Mesendoderm (in vitro differentiated cells): ENCODE measurements around the gene PCDH17.

ENCODE experiments used
- DNase-seq: peaks from one replicate; pipeline ENCODE4 v3.0.0; 2013
- H2AK5ac ChIP-seq: 2 replicates; pipeline ENCODE4 v1.6.1; 2013; ENCODE audit warnings: low read length, inconsistent platforms
- H2BK120ac ChIP-seq: 2 replicates; pipeline ENCODE4 v1.6.1; 2013; ENCODE audit warnings: low read depth, mild to moderate bottlenecking, low read length, moderate library complexity, mixed read lengths
- H2BK15ac ChIP-seq: replicated peaks from 2 replicates; pipeline ENCODE4 v1.6.1; 2013; ENCODE audit warnings: low read depth, mild to moderate bottlenecking, moderate library complexity
- H2BK5ac ChIP-seq: 2 replicates; pipeline ENCODE4 v1.6.1; 2013; ENCODE audit warnings: low read length, inconsistent platforms
- H3K18ac ChIP-seq: 2 replicates; pipeline ENCODE4 v1.6.1; 2013; ENCODE audit warnings: mild to moderate bottlenecking, low read length, mixed read lengths
- H3K23ac ChIP-seq: one replicate; pipeline ENCODE4 v1.6.1; 2013; ENCODE audit warnings: low read length
- H3K27ac ChIP-seq: 2 replicates; pipeline ENCODE4 v1.5.1; 2013; ENCODE audit warnings: low read depth, mild to moderate bottlenecking, inconsistent platforms, low read length, moderate library complexity
- H3K27me3 ChIP-seq: 2 replicates; pipeline ENCODE4 v1.6.1; 2013; ENCODE audit warnings: low read length, control low read depth, mild to moderate bottlenecking, inconsistent platforms; ENCODE audit not compliant: insufficient read depth, poor library complexity
- H3K36me3 ChIP-seq: 2 replicates; pipeline ENCODE4 v1.6.1; 2013; ENCODE audit warnings: low read length, inconsistent platforms; ENCODE audit not compliant: control insufficient read depth, insufficient read depth
- H3K4ac ChIP-seq: one replicate; pipeline ENCODE4 v1.6.1; 2013; ENCODE audit warnings: low read depth, mild to moderate bottlenecking, low read length, moderate library complexity
- H3K4me1 ChIP-seq: 2 replicates; pipeline ENCODE4 v1.6.1; 2013; ENCODE audit warnings: low read depth, low read length, inconsistent platforms; ENCODE audit not compliant: control insufficient read depth
- H3K4me2 ChIP-seq: 2 replicates; pipeline ENCODE4 v1.6.1; 2013; ENCODE audit warnings: low read length
- H3K4me3 ChIP-seq: 2 replicates; pipeline ENCODE4 v1.5.1; 2013; ENCODE audit warnings: mild to moderate bottlenecking, low read length
- H3K56ac ChIP-seq: one replicate; pipeline ENCODE4 v1.6.1; 2013; ENCODE audit warnings: low read length
- H3K79me1 ChIP-seq: 2 replicates; pipeline ENCODE4 v1.6.1; 2013; ENCODE audit warnings: low read length, inconsistent platforms
- H3K79me2 ChIP-seq: 2 replicates; pipeline ENCODE4 v1.6.1; 2013; ENCODE audit warnings: mild to moderate bottlenecking, low read length; ENCODE audit not compliant: control insufficient read depth, insufficient read depth
- H3K9ac ChIP-seq: 2 replicates; pipeline ENCODE4 v1.6.1; 2013; ENCODE audit warnings: low read length, inconsistent platforms
- H4K5ac ChIP-seq: one replicate; pipeline ENCODE4 v1.6.1; 2013; ENCODE audit warnings: low read length
- H4K8ac ChIP-seq: one replicate; pipeline ENCODE4 v1.6.1; 2013; ENCODE audit warnings: low read depth, mild to moderate bottlenecking, control low read depth, low read length, moderate library complexity
- WGBS: extraction: QIAGEN DNeasy Blood & Tissue Kit; methylation state at CpG from one replicate; pipeline ENCODE4 v1.1.7; 2013; ENCODE audit warnings: low lambda C conversion rate, missing lambda C conversion rate; ENCODE audit not compliant: insufficient coverage; ENCODE audit errors: extremely low coverage; 5-methylcytosine and 5-hydroxymethylcytosine counted together

Gene PCDH17

GRCh38 chr13:57638186-57638890 lies 6.8 kb downstream of the PCDH17 start:
- no peak for DNase-seq
- Histone ChIP-seq H2AK5ac (no peak overlapping the region), H3K79me1 (no peaks in the 10 kb centered on the region), H3K9ac (no peak overlapping the region), H3K4me1 (no peaks in the 10 kb centered on the region), H3K56ac (no peak overlapping the region), H2BK120ac (no peak overlapping the region), H3K4ac (no peak overlapping the region), H3K23ac (no peak overlapping the region), H2BK15ac (no peak overlapping the region), H3K27ac (no peak overlapping the region), H3K18ac (no peak overlapping the region), H3K4me2 (no peak overlapping the region), H3K79me2 (no peaks in the 10 kb centered on the region), H3K4me3 (no peak overlapping the region), H3K36me3 (no peaks in the 10 kb centered on the region), H4K8ac (no peak overlapping the region), H4K5ac (no peak overlapping the region), H2BK5ac (no peak overlapping the region), H3K27me3 (no peaks in the 10 kb centered on the region)
- WGBS = no CpG with 5 or more reads among the region's 4 CpGs

- no peaks in the 10 kb centered on the region for H3K36me3 ChIP-seq
- DNase-seq = no peak
- H3K56ac ChIP-seq = no peak overlapping the region
- H2BK15ac ChIP-seq = no peak overlapping the region
- no peak overlapping the region for H2BK120ac ChIP-seq
- no peaks in the 10 kb centered on the region for H3K79me1 ChIP-seq
- no peak overlapping the region for H2BK5ac ChIP-seq
- WGBS = no CpG with 5 or more reads among the region's 4 CpGs
- H4K8ac ChIP-seq = no peak overlapping the region
- H3K9ac ChIP-seq = no peak overlapping the region
- no peak overlapping the region for H3K27ac ChIP-seq
- no peak overlapping the region for H3K4me2 ChIP-seq
- no peak overlapping the region for H3K18ac ChIP-seq
- H2AK5ac ChIP-seq = no peak overlapping the region
- H3K4me3 ChIP-seq = no peak overlapping the region
- no peaks in the 10 kb centered on the region for H3K27me3 ChIP-seq
- H3K4ac ChIP-seq = no peak overlapping the region
- H3K79me2 ChIP-seq = no peaks in the 10 kb centered on the region
- H3K23ac ChIP-seq = no peak overlapping the region
- no peaks in the 10 kb centered on the region for H3K4me1 ChIP-seq
- no peak overlapping the region for H4K5ac ChIP-seq
Measured at GRCh38 chr13:57640607-57641006, 9.1 kb downstream of the PCDH17 start.

GRCh38 chr13:57641051-57641450 lies 9.5 kb downstream of the PCDH17 start:
- WGBS = no CpG with 5 or more reads among the region's 3 CpGs

DNA sequence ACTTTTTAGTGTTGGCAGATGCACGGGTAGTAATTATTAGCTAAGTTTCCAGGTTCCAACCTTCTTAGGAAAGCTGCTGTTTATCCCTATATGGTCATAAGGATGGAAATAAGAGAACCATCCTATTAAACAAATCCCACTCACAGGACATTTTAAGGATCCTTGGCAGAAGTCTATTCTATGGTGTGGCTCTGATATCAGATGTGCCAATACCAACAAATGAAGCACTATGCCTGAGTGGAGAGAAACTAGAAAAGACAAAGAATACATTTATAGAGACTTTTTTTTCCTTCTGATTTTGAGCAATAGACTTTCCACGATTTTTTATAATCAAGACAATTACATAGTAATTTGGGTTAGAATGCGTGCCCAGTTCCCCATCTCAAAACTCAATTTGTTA lies 12.6 kb downstream of the PCDH17 start:
- Histone ChIP-seq H3K4me1 (no peaks in the 10 kb centered on the region), H3K56ac (no peak overlapping the region), H2BK15ac (no peak overlapping the region), H3K23ac (no peak overlapping the region), H2AK5ac (no peak overlapping the region), H3K79me2 (no peaks in the 10 kb centered on the region), H4K8ac (no peak overlapping the region), H3K4ac (no peak overlapping the region), H3K4me3 (no peak overlapping the region), H3K18ac (no peak overlapping the region), H3K27me3 (no peaks in the 10 kb centered on the region), H2BK5ac (no peak overlapping the region), H3K36me3 (no peaks in the 10 kb centered on the region), H4K5ac (no peak overlapping the region), H2BK120ac (no peak overlapping the region), H3K9ac (no peak overlapping the region), H3K27ac (no peak overlapping the region), H3K4me2 (no peak overlapping the region), H3K79me1 (no peaks in the 10 kb centered on the region)
- WGBS = no CpG with 5 or more reads among the region's 3 CpGs
- no peak for DNase-seq

More at GRCh38 chr13:57641051-57641450, 9.5 kb downstream of the PCDH17 start:
- H2BK15ac ChIP-seq = no peak overlapping the region
- H4K5ac ChIP-seq = no peak overlapping the region
- no peak overlapping the region for H2BK5ac ChIP-seq
- H4K8ac ChIP-seq = no peak overlapping the region
- no peak overlapping the region for H3K23ac ChIP-seq
- DNase-seq = no peak
- no peak overlapping the region for H2BK120ac ChIP-seq
- H3K4ac ChIP-seq = no peak overlapping the region
- no peaks in the 10 kb centered on the region for H3K27me3 ChIP-seq
- no peaks in the 10 kb centered on the region for H3K36me3 ChIP-seq
- H3K4me2 ChIP-seq = no peak overlapping the region
- H3K9ac ChIP-seq = no peak overlapping the region
- no peak overlapping the region for H3K18ac ChIP-seq
- no peak overlapping the region for H3K4me3 ChIP-seq
- H3K56ac ChIP-seq = no peak overlapping the region
- no peaks in the 10 kb centered on the region for H3K4me1 ChIP-seq
- no peaks in the 10 kb centered on the region for H3K79me2 ChIP-seq
- no peak overlapping the region for H2AK5ac ChIP-seq
- no peak overlapping the region for H3K27ac ChIP-seq
- H3K79me1 ChIP-seq = no peaks in the 10 kb centered on the region

- Histone ChIP-seq H3K4me1 (no peaks in the 10 kb centered on the region), H4K8ac (no peak overlapping the region), H3K4ac (no peak overlapping the region), H3K79me2 (no peaks in the 10 kb centered on the region), H3K79me1 (no peaks in the 10 kb centered on the region), H3K9ac (no peak overlapping the region), H3K4me2 (no peak overlapping the region), H2BK5ac (no peak overlapping the region), H2AK5ac (no peak overlapping the region), H3K23ac (no peak overlapping the region), H2BK15ac (no peak overlapping the region), H3K18ac (no peak overlapping the region), H3K27me3 (no peaks in the 10 kb centered on the region), H3K27ac (no peak overlapping the region), H2BK120ac (no peak overlapping the region), H3K36me3 (no peaks in the 10 kb centered on the region), H3K56ac (no peak overlapping the region), H4K5ac (no peak overlapping the region), H3K4me3 (no peak overlapping the region)
- DNase-seq = no peak
- WGBS = 100% methylated on average over 1 of the region's 6 CpGs
Measured at GRCh38 chr13:57653229-57653989, 21.9 kb downstream of the PCDH17 start.
